Nephron (organoid): ENCODE data around the gene CSTF3.
A peak's percentile ranks its signal among the peaks of the same experiment; 100 is the strongest.

Source experiments
- H3K27ac Mint-ChIP-seq, 3 experiments: 2 replicates each; pipeline ENCODE4 v1.8.0; 2020; ENCODE audit warnings: mixed read lengths in 3 of 3, mild to moderate bottlenecking in 2 of 3, moderate library complexity in 1 of 3
- H3K27me3 Mint-ChIP-seq: 2 replicates; pipeline ENCODE4 v1.8.0; 2021; ENCODE audit warnings: low read depth, mild to moderate bottlenecking, moderate library complexity, mixed read lengths
- H3K36me3 Mint-ChIP-seq: 2 replicates; pipeline ENCODE4 v1.8.0; 2020; ENCODE audit warnings: low read depth, mixed read lengths
- H3K4me1 Mint-ChIP-seq: 2 replicates; pipeline ENCODE4 v1.8.0; 2020; ENCODE audit warnings: mixed read lengths
- H3K4me3 Mint-ChIP-seq, 3 experiments: 2 replicates each; pipeline ENCODE4 v1.8.0; 2020; ENCODE audit warnings: mild to moderate bottlenecking in 3 of 3, mixed read lengths in 3 of 3, moderate library complexity in 2 of 3
- H3K9me3 Mint-ChIP-seq: 2 replicates; pipeline ENCODE4 v1.8.0; 2020; ENCODE audit warnings: mixed read lengths
- TF ChIP-seq, protein P1 (sequence below), 3 experiments: fragments of 200-600 bp; sonication (generic); IDR thresholded peaks; one replicate each; pipeline ENCODE4 v1.5.0; 2021; ENCODE audit warnings: antibody characterized with exemption in 3 of 3; ENCODE audit not compliant: unreplicated experiment in 3 of 3

The CSTF3 gene

DNA sequence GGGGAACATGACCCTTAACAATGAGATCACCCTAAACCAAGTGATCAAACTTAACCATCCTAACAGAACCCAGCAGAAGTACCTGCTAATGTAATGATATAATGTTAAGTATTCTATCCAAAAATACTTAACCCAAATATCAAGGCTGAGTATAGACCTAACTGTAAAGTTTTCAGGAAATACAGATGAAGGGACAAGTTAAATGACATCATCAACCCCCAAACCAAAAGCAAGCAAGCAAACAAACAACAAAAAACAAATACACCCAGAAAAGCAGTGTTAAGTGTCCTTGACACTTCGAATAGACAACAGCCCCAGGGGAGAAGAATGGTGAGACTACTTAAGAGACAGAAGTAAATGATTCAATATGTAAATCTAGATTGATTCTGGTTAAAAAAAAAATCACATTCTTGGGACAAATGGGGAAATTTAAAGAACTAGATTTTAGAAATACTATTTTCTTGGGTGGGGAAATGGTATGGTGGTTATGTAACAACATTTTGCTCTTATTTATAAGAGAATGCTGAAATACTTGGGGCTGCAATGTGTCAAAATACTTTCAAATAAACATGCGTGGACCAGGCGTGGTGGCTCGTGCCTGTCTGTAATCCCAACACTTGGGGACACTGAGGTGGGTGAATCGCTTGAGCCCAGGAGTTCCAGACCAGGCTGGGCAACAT is 2.5 kb downstream of the CSTF3 start:
- Mint-ChIP-seq H3K9me3 (no peaks in the 10 kb centered on the region), H3K27ac (peak overlapping the region; percentile 28 to 79 (median 29)), H3K27me3 (no peaks in the 10 kb centered on the region), H3K4me1 (peaks cover 56% of the 10 kb centered on the region), H3K4me3 (peak overlapping the region; percentile 85 to 99 (median 89)), H3K36me3 (peaks cover 41% of the 10 kb centered on the region)
- TF ChIP-seq, protein P1, sequence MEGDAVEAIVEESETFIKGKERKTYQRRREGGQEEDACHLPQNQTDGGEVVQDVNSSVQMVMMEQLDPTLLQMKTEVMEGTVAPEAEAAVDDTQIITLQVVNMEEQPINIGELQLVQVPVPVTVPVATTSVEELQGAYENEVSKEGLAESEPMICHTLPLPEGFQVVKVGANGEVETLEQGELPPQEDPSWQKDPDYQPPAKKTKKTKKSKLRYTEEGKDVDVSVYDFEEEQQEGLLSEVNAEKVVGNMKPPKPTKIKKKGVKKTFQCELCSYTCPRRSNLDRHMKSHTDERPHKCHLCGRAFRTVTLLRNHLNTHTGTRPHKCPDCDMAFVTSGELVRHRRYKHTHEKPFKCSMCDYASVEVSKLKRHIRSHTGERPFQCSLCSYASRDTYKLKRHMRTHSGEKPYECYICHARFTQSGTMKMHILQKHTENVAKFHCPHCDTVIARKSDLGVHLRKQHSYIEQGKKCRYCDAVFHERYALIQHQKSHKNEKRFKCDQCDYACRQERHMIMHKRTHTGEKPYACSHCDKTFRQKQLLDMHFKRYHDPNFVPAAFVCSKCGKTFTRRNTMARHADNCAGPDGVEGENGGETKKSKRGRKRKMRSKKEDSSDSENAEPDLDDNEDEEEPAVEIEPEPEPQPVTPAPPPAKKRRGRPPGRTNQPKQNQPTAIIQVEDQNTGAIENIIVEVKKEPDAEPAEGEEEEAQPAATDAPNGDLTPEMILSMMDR (IDR thresholded peaks at IDR 0.05; ENCODE audit: unreplicated experiment in 3 of 3) = no peak

DNA sequence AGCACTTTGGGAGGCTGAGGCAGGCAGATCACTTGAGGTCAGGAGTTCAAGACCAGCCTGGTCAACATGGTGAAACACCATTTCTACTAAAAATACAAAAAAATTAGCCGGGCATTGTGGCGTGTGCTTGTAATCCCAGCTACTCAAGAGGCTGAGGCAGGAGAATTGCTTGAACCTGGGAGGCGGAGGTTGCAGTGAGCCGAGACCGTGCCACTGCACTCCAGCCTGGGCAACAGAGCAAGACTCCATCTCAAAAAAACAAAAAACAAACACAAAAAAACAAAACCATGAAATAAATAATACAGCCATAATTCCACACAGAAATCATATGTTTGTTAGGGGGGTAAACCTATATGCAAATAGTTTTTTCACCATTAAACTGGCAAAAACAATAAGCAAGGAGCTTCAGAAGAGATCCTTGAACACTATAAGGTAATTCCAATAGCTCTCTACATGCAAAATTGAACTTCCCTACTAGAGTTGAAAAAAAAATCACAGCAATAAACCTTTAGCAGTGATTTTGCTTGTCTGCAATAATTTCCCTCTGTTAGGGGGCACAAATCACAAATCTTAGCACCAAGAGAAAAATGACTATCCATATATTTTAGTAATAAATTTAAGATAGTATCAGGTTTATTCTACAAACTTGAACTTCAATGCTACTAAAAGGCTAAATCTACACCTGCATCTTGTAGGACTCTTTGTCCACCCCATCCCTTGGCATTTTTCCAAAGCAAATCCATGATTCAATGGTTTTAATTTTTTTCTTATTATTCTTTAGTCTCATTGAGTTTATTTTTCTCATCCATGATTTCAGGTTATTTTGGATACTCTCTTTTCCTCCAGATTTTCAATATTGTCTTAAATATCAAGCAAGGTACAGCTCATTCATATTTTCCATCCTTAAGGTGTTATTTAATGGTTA is 3.9 kb downstream of the CSTF3 start:
- no peaks in the 10 kb centered on the region for H3K27me3 Mint-ChIP-seq
- no peaks in the 10 kb centered on the region for H3K9me3 Mint-ChIP-seq
- H3K27ac Mint-ChIP-seq = no peak overlapping the region
- TF ChIP-seq, protein P1 (IDR thresholded peaks at IDR 0.05; ENCODE audit: unreplicated experiment in 3 of 3) = no peak
- H3K4me1 Mint-ChIP-seq = peaks cover 50% of the 10 kb centered on the region
- peak overlapping the region; percentile 85 to 99 (median 89) for H3K4me3 Mint-ChIP-seq
- peaks cover 45% of the 10 kb centered on the region for H3K36me3 Mint-ChIP-seq

DNA sequence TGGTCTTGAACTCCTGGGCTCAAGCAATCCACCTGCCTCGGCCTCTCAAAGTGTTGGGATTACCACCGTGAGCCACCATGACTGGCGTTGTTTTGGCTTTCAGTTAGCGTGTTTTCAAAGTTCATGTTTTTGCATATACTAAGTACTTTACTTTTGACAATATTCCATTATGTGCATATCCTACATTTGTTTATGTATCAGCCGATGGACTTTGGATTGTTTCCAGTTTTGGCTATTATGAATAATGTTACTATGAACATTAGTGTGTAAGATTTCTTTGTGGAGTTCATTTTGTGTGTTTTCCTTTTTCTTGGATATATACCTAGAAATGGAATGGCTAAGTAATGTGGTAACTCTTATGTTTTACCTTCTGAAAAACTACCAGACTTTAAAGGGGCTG is 9.9 kb downstream of the CSTF3 start:
- Mint-ChIP-seq H3K4me1 (peaks cover 16% of the 10 kb centered on the region), H3K36me3 (peaks cover 44% of the 10 kb centered on the region), H3K27me3 (no peaks in the 10 kb centered on the region), H3K4me3 (no peak overlapping the region), H3K27ac (no peak overlapping the region), H3K9me3 (no peaks in the 10 kb centered on the region)
- TF ChIP-seq, protein P1 (IDR thresholded peaks at IDR 0.05; ENCODE audit: unreplicated experiment in 3 of 3) = no peak

DNA sequence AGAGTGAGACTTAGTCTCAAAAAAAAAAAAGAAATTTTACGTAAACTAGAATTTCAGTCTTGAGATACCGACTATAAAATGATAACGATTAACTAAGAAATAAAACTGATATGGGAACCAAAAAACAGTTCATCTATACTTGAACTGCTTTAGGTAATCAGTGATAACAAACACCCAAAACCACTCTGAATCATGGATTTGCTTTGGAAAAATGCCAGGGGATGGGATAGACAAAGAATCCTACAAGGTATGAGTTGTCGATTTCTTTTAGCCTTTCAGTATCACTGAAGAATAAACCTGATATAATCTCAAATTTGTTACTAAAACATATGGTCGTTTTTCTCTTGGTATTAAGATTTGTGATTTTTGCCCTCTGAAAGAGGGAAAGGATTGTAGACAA is 13.7 kb downstream of the CSTF3 start:
- Mint-ChIP-seq H3K36me3 (peaks cover 31% of the 10 kb centered on the region), H3K4me1 (peaks cover 4% of the 10 kb centered on the region), H3K27me3 (no peaks in the 10 kb centered on the region), H3K27ac (no peak overlapping the region), H3K9me3 (no peaks in the 10 kb centered on the region), H3K4me3 (no peak overlapping the region)
- TF ChIP-seq, protein P1 (IDR thresholded peaks at IDR 0.05; ENCODE audit: unreplicated experiment in 3 of 3) = no peak

DNA sequence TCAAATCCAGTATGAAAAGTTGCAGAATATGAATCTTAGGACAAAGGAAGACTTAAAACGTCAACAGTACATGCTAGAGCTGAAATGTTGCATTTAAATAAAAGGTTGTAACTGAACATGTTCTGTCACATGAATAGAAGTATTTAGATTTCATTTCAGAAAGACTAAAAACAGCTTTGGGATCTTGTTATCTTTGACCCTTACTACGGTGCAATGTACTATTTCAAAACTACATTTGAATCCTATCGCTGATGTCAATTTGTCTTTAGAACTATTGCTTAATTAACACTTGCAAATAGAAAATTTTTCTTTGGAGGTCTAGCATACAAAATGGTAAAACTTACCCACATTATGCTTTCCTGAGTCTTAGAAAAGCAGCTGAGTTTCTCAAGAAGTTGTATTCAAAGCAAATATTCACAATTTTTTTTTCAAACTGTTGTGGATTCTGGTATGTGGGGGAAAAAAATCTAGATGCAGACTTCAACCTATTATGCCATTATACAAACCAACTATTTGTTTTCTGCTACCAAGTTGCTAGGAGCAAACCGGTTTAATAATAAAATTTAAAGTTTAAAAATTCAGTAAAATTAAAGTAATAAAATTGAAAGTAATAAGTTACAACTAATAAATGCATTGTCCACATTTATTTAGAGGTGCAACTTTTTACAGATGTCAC is 25.4 kb downstream of the CSTF3 start:
- TF ChIP-seq, protein P1 (IDR thresholded peaks at IDR 0.05; ENCODE audit: unreplicated experiment in 3 of 3) = no peak
- H3K4me3 Mint-ChIP-seq = no peak overlapping the region
- H3K4me1 Mint-ChIP-seq = peaks cover 10% of the 10 kb centered on the region
- no peaks in the 10 kb centered on the region for H3K27me3 Mint-ChIP-seq
- H3K27ac Mint-ChIP-seq = peak overlapping the region; percentile 66 to 84 (median 67)
- peaks cover 17% of the 10 kb centered on the region for H3K36me3 Mint-ChIP-seq
- no peaks in the 10 kb centered on the region for H3K9me3 Mint-ChIP-seq
